ENCODE measurements around the gene PDE10A.
"Not testable (repeated sequence)": the region's sequence is repeated elsewhere in the genome, so short reads cannot be mapped to it uniquely, and the experiment has no call there.

Gene PDE10A

GRCh38 chr6:165519316-165519715 lies 143.7 kb downstream of the PDE10A start:
- no peak for DNase-seq

GRCh38 chr6:165515963-165516624 lies 146.9 kb downstream of the PDE10A start:
- DNase-seq, result no peak

DNA sequence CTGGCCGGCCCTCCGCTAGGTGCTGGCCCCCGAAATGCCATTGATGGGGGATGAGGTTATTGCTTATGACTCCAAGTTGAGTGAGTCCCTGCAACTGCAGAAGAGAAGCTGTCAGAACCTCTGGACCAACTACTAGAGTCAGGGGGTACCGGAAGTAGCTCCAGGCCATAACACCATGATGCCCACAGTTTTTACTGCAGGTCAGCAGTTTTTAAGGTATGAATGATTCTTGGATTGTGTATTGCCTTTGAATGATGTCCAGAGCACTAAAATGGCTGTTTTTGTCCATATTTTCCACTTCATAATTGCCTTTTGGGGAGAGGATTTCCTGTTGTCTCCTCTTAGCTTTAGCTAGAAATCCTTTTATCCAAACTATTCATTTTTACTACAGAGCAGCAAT lies 148.4 kb downstream of the PDE10A start:
- DNase-seq, result no peak

- no peak for DNase-seq
These were observed 151.2 kb downstream of the PDE10A start for GRCh38 chr6:165511807-165512206.

DNA sequence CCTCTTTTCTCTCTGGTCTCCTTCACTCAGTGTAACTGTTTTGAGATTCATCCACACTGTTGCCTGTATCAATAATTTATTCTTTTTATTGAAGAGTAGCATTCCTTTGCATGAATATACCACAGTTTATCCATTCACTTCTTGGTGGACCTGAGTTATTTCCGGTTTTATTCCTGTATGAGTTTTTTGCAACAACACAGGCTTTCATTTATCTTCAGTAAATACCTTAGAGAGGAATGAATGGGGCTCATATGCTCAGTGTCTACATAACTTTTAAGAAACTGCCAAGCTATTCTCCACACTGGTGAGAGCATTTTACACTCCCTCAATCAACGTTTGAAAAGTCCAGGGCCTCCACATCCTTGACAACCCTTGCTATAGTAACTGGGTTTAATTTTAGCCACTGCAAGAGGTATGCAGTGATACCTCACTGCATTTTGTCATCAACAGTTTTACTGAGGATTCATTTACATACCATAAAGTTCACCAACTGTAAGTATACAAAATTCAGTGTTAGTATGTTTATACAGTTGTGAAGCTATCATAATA lies 154.6 kb downstream of the PDE10A start:
- DNase-seq, result no peak

GRCh38 chr6:165506657-165507056 lies 156.4 kb downstream of the PDE10A start:
- DNase-seq, result no peak

- DNase-seq, result not testable (repeated sequence)
These were observed 162.7 kb downstream of the PDE10A start for GRCh38 chr6:165500214-165500907.

DNA sequence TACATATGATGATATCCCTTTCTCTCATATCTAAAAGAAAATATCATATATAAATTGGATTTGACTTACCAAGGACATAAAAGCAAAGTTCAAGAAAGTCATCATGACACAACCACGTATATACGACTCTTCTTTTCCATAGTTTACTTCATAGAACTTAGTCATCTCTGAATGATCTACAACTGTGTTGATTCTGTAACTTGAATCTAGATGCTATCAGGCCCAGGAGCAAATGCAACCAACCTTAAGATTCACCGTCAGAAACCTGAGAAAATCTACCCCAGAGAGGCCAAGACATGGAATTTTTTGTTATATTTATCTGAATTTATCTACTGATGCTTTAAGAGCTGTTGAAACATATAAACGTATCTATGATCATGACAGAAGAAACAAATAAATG lies 165.6 kb downstream of the PDE10A start:
- no peak for DNase-seq

- DNase-seq, result no peak
These were observed 174.3 kb downstream of the PDE10A start for GRCh38 chr6:165488624-165489295.

- no peak for DNase-seq
These were observed 175.1 kb downstream of the PDE10A start for GRCh38 chr6:165487950-165488349.

GRCh38 chr6:165487347-165487746 lies 175.7 kb downstream of the PDE10A start:
- no peak for DNase-seq

- no peak for DNase-seq
These were observed 176.6 kb downstream of the PDE10A start for GRCh38 chr6:165486183-165487137.

DNA sequence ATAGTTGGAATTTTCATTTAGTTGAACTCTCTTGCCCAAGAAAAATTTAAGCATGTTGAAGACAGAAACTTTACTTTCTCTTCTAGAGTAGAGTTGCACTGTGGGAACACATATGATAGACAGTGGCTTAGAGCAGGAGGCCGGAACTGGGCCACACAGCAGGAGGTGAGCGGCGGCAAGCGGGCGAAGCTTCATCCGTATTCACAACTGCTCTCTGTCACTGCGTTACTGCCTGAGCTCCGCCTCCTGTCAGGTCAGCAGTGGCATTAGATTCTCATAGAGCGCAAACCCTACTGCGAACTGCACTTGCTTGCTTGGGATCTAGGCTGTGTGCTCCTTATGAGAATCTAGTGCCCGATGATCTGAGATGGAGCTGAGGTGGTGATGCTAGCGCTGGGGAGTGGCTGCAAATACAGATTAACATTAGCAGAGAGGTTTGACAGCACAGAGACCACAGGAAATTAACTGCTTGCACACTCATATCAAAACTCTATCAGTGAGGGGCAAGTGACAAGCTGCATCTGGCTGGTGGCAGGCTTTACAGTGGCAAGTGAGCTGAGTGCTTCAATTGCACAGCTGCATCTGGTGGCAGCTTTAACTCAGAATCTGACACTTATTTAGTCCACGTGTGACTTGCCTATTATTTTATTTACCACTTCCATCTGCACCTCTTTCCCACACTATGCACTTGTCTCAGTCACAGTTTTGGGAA lies 178.7 kb downstream of the PDE10A start:
- no peak for DNase-seq

- no peak for DNase-seq
These were observed 181.1 kb downstream of the PDE10A start for GRCh38 chr6:165481921-165482320.

DNA sequence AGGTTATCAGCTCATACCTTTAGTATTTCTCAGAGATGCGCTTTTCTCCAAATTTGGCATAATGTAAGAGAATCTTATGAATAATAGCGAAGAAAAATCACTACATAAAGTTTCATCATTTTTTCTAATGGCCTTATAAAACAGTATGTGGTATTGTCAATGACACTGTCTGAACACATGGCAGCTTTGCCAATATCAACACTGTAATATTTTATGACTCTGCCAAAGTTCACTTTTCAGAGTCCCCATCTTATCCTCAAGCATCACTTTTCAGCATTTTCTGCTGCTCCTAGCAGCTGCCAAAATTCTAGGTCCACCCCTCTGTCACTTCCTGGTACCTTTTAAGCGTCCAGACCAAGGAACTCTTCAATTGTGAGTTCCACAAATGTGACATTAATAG lies 182.1 kb downstream of the PDE10A start:
- no peak for DNase-seq

DNA sequence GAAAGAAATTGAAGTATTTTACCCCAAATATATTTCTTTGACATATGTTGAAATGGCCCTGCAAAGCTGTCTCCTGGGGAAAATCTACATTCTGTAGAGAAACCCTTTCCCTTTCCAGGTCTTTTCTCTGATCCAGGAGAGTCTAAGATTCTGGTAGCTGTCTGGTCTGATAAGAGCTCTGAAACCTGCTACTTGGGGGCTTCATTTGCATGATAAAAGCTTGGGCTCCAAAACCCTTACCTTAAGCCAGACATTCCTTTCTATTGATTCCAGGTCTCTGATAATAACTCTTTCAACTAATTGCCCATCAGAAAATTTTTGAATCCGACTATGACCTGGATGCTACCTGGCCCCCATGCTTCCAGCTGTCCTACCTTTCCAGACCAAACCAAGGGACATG lies 184.5 kb downstream of the PDE10A start:
- DNase-seq, result no peak

DNA sequence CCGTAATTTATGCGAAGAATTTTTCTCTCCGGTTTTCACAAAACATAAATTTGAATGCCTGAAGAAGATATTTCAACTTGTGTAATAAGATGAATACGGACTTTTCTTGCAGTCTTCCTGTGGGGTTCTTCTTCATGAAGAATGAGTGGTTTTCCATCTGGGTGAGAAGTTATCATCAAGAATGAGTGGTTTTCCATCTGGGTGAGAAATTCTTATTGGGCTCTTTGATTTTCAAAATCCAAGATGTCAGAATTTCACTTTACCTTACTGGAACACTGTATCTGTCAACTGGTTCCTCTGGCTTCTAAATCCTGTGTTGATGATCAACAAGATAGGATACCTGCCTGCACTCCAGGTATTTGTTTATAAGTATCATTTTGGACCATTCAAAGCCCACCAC lies 193.6 kb downstream of the PDE10A start:
- DNase-seq, result no peak

- no peak for DNase-seq
These were observed 194.5 kb downstream of the PDE10A start for GRCh38 chr6:165468340-165469235.

GRCh38 chr6:165463499-165463898 lies 199.5 kb downstream of the PDE10A start:
- DNase-seq, result not testable (repeated sequence)

DNA sequence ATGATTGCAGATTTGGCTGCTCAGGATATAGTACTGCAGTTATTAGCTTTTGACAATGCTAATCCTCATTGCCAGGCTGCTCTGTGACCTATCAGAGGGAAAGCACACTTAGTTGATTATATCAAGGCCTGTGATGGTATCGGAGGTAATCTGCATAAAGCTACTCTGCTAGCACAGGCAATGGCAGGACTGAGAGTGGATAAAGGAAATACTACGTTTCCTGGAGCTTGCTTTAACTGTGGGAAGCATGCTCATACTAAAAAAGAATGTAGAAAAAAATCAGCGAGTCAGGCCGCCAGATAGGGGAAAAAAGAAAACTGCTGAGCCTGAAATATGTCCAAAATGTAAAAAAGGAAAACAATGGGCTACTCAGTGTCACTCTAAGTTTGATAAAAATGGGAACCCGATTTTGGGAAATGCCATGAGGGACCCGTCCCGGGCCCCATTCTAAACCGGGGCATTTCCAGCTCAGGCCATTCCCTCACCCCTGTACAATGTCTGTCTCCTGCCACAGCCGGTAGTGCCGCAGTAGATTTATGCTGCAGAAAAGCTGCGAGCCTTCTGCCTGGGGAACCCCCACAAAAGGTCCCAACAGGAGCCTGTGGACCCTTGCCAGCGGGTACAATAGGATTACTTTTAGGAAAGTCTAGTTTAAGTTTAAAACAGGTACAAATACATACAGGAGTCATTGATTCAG lies 203.3 kb downstream of the PDE10A start:
- not testable (repeated sequence) for DNase-seq

All from NCI-H1694 (cell line).